GM12891 (cell line): Measurements from ENCODE around the gene RABEP1.
A peak's percentile ranks its signal among the peaks of the same experiment; 100 is the strongest.

Experiments
- DNase-seq: peaks from one replicate; pipeline ENCODE4 v3.0.0; 2011; ENCODE audit warnings: low spot score; ENCODE audit not compliant: insufficient read length
- FAIRE-seq: peaks from 2 replicates; lab custom pipeline; 2011; peaks lifted over from hg19 to GRCh38; lab: Jason Lieb, UNC
- PAX5 ChIP-seq: IDR thresholded peaks from 2 replicates; pipeline ENCODE4 v1.6.1; 2011; ENCODE audit warnings: low read length, moderate library complexity, mild to moderate bottlenecking; ENCODE audit not compliant: insufficient read depth, severe bottlenecking
- POLR2A ChIP-seq: IDR thresholded peaks from 2 replicates; pipeline ENCODE4 v1.6.1; 2011; ENCODE audit warnings: low read depth, low read length, control low read depth
- POLR2AphosphoS5 ChIP-seq: IDR thresholded peaks from 2 replicates; pipeline ENCODE4 v1.6.1; 2011; ENCODE audit warnings: low read depth, low read length, control low read depth
- POU2F2 ChIP-seq: IDR thresholded peaks from 2 replicates; pipeline ENCODE4 v1.6.1; 2011; ENCODE audit warnings: low read depth, mild to moderate bottlenecking, control low read depth, low read length, moderate library complexity
- SPI1 ChIP-seq: IDR thresholded peaks from 2 replicates; pipeline ENCODE4 v1.6.1; 2011; ENCODE audit warnings: low read depth, low read length, control low read depth
- TAF1 ChIP-seq: IDR thresholded peaks from 2 replicates; pipeline ENCODE4 v1.6.1; 2011; ENCODE audit warnings: low read depth, low read length, control low read depth

RABEP1 gene

GRCh38 chr17:5309851-5310250 lies 27.8 kb downstream of the RABEP1 start:
- FAIRE-seq (no peak), DNase-seq (no peak)
- no peak for TF ChIP-seq TAF1
- no peak for TF ChIP-seq SPI1
- no peak for TF ChIP-seq POLR2A
- no peak for TF ChIP-seq POU2F2
- TF ChIP-seq PAX5: no peak
- TF ChIP-seq POLR2AphosphoS5: no peak

- FAIRE-seq (no peak), DNase-seq (no peak)
- TF ChIP-seq POLR2A: no peak
- no peak for TF ChIP-seq POU2F2
- no peak for TF ChIP-seq SPI1
- no peak for TF ChIP-seq PAX5
- no peak for TF ChIP-seq POLR2AphosphoS5
- TF ChIP-seq TAF1: no peak
Observed at GRCh38 chr17:5325851-5326250, 43.8 kb downstream of the RABEP1 start.

- peak; percentile 48 for FAIRE-seq
- TF ChIP-seq POLR2AphosphoS5 (no peak), POLR2A (no peak), TAF1 (no peak), PAX5 (no peak), SPI1 (no peak), POU2F2 (no peak)
- DNase-seq: no peak
Observed at GRCh38 chr17:5329784-5330557, 47.9 kb downstream of the RABEP1 start.

- no peak for TF ChIP-seq POU2F2
- no peak for TF ChIP-seq TAF1
- no peak for TF ChIP-seq POLR2AphosphoS5
- TF ChIP-seq SPI1: no peak
- no peak for TF ChIP-seq PAX5
- TF ChIP-seq POLR2A: no peak
- DNase-seq: no peak
- no peak for FAIRE-seq
Observed at GRCh38 chr17:5330981-5331380, 48.9 kb downstream of the RABEP1 start.

- FAIRE-seq (no peak), DNase-seq (no peak)
- no peak for TF ChIP-seq SPI1
Observed at GRCh38 chr17:5331506-5331905, 49.4 kb downstream of the RABEP1 start.

- TF ChIP-seq POLR2A (no peak), SPI1 (peak; percentile 36; the same call in 1 of the 2 replicates), TAF1 (no peak)
- FAIRE-seq (peak; percentile 63), DNase-seq (no peak)
Observed at GRCh38 chr17:5344914-5345313, 62.8 kb downstream of the RABEP1 start.

GRCh38 chr17:5352681-5353289 lies 70.7 kb downstream of the RABEP1 start:
- FAIRE-seq (no peak), DNase-seq (no peak)
- TF ChIP-seq SPI1 (no peak), POLR2AphosphoS5 (no peak), TAF1 (no peak), PAX5 (no peak), POLR2A (no peak), POU2F2 (no peak)

- DNase-seq (no peak), FAIRE-seq (no peak)
- TF ChIP-seq PAX5: no peak
- no peak for TF ChIP-seq POU2F2
- TF ChIP-seq TAF1: no peak
- TF ChIP-seq POLR2A: no peak
- TF ChIP-seq POLR2AphosphoS5: no peak
- no peak for TF ChIP-seq SPI1
Observed at GRCh38 chr17:5354310-5354709, 72.2 kb downstream of the RABEP1 start.

- TF ChIP-seq POLR2AphosphoS5 (no peak), PAX5 (no peak), SPI1 (no peak), POU2F2 (no peak), POLR2A (no peak), TAF1 (no peak)
- FAIRE-seq (peak; percentile 16), DNase-seq (no peak)
Observed at GRCh38 chr17:5354886-5355415, 72.9 kb downstream of the RABEP1 start.

GRCh38 chr17:5355421-5356129 lies 73.5 kb downstream of the RABEP1 start:
- DNase-seq (no peak), FAIRE-seq (no peak)
- TF ChIP-seq TAF1: no peak
- TF ChIP-seq POLR2AphosphoS5: no peak
- TF ChIP-seq SPI1: no peak
- TF ChIP-seq POU2F2: no peak
- TF ChIP-seq POLR2A: no peak
- no peak for TF ChIP-seq PAX5
